Measurements from ENCODE around the gene MOGAT1. TPM values are rescaled to one million over a fixed set of nuclear protein-coding genes. Genes with fewer than 3 reads are reported as not detected.

Gene MOGAT1
- total and polyA plus RNA-seq, 2 of the 13 experiments (the other 11 are each of a cell fraction or from before 2014, with no cell fraction given) = 0.98 to 4.3 TPM

DNA sequence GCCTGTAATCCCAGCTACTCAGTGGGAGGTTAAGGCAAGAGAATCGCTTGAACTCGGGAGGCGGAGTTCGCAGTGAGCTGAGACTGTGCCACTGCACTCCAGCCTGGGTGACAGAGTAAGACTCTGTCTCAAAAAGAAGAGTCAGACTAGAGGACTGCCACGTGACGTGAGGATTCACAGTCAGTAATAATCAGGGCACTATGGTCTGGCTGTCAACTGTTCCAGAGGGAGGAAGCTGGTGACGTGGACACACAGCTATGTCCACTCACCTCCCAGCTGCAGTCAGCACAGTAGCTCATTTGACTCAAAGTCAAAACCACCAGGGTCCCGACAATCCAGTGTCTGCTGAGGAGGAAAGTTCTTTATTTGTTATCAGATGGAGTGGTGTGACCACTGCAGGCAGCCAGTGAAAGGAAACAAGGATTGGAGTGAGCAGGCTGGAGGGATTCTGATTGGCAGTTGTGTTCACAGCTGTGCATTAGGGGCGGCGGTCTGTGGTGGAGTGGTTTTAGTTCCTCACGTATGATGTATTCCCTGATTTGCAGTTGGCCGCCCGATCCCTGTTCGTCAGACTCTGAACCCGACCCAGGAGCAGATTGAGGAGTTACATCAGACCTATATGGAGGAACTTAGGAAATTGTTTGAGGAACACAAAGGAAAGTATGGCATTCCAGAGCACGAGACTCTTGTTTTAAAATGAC lies 37.9 kb downstream of the MOGAT1 start (continued):
- TF ChIP-seq, protein P1, sequence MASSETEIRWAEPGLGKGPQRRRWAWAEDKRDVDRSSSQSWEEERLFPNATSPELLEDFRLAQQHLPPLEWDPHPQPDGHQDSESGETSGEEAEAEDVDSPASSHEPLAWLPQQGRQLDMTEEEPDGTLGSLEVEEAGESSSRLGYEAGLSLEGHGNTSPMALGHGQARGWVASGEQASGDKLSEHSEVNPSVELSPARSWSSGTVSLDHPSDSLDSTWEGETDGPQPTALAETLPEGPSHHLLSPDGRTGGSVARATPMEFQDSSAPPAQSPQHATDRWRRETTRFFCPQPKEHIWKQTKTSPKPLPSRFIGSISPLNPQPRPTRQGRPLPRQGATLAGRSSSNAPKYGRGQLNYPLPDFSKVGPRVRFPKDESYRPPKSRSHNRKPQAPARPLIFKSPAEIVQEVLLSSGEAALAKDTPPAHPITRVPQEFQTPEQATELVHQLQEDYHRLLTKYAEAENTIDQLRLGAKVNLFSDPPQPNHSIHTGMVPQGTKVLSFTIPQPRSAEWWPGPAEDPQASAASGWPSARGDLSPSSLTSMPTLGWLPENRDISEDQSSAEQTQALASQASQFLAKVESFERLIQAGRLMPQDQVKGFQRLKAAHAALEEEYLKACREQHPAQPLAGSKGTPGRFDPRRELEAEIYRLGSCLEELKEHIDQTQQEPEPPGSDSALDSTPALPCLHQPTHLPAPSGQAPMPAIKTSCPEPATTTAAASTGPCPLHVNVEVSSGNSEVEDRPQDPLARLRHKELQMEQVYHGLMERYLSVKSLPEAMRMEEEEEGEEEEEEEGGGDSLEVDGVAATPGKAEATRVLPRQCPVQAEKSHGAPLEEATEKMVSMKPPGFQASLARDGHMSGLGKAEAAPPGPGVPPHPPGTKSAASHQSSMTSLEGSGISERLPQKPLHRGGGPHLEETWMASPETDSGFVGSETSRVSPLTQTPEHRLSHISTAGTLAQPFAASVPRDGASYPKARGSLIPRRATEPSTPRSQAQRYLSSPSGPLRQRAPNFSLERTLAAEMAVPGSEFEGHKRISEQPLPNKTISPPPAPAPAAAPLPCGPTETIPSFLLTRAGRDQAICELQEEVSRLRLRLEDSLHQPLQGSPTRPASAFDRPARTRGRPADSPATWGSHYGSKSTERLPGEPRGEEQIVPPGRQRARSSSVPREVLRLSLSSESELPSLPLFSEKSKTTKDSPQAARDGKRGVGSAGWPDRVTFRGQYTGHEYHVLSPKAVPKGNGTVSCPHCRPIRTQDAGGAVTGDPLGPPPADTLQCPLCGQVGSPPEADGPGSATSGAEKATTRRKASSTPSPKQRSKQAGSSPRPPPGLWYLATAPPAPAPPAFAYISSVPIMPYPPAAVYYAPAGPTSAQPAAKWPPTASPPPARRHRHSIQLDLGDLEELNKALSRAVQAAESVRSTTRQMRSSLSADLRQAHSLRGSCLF (CRISPR knock-in tag; IDR thresholded peaks at IDR 0.05; ENCODE audit: borderline replicate concordance) = no peak
- TF ChIP-seq XRCC5 (optimal IDR thresholded peaks at IDR 0.05; ENCODE audit: low read length) (peak; percentile 75), SOX5 (CRISPR knock-in tag; IDR thresholded peaks at IDR 0.05; ENCODE audit: borderline replicate concordance) (no peak; the same call in none of the 2 replicates), NFKBIZ (CRISPR knock-in tag; IDR thresholded peaks at IDR 0.05) (no peak), ZNF468 (CRISPR knock-in tag; IDR thresholded peaks at IDR 0.05) (no peak), KAT2B (IDR thresholded peaks at IDR 0.05; ENCODE audit: borderline replicate concordance, low read depth, low read length) (no peak), ZNF124 (CRISPR knock-in tag; IDR thresholded peaks at IDR 0.05) (peak; percentile 68; the same call in 1 of the 2 replicates), KDM3A (CRISPR knock-in tag; IDR thresholded peaks at IDR 0.05; ENCODE audit: low read depth) (no peak; the same call in 1 of the 2 replicates), ZNF749 (CRISPR knock-in tag; IDR thresholded peaks at IDR 0.05; ENCODE audit: borderline replicate concordance) (0 out of 2 replicates have a peak, but pooled peaks have one; percentile 65)
- TF ChIP-seq, protein P2, sequence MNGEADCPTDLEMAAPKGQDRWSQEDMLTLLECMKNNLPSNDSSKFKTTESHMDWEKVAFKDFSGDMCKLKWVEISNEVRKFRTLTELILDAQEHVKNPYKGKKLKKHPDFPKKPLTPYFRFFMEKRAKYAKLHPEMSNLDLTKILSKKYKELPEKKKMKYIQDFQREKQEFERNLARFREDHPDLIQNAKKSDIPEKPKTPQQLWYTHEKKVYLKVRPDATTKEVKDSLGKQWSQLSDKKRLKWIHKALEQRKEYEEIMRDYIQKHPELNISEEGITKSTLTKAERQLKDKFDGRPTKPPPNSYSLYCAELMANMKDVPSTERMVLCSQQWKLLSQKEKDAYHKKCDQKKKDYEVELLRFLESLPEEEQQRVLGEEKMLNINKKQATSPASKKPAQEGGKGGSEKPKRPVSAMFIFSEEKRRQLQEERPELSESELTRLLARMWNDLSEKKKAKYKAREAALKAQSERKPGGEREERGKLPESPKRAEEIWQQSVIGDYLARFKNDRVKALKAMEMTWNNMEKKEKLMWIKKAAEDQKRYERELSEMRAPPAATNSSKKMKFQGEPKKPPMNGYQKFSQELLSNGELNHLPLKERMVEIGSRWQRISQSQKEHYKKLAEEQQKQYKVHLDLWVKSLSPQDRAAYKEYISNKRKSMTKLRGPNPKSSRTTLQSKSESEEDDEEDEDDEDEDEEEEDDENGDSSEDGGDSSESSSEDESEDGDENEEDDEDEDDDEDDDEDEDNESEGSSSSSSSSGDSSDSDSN (CRISPR knock-in tag; IDR thresholded peaks at IDR 0.05) = peak; percentile 60; the same call in 1 of the 2 replicates
- TF ChIP-seq, protein P3, sequence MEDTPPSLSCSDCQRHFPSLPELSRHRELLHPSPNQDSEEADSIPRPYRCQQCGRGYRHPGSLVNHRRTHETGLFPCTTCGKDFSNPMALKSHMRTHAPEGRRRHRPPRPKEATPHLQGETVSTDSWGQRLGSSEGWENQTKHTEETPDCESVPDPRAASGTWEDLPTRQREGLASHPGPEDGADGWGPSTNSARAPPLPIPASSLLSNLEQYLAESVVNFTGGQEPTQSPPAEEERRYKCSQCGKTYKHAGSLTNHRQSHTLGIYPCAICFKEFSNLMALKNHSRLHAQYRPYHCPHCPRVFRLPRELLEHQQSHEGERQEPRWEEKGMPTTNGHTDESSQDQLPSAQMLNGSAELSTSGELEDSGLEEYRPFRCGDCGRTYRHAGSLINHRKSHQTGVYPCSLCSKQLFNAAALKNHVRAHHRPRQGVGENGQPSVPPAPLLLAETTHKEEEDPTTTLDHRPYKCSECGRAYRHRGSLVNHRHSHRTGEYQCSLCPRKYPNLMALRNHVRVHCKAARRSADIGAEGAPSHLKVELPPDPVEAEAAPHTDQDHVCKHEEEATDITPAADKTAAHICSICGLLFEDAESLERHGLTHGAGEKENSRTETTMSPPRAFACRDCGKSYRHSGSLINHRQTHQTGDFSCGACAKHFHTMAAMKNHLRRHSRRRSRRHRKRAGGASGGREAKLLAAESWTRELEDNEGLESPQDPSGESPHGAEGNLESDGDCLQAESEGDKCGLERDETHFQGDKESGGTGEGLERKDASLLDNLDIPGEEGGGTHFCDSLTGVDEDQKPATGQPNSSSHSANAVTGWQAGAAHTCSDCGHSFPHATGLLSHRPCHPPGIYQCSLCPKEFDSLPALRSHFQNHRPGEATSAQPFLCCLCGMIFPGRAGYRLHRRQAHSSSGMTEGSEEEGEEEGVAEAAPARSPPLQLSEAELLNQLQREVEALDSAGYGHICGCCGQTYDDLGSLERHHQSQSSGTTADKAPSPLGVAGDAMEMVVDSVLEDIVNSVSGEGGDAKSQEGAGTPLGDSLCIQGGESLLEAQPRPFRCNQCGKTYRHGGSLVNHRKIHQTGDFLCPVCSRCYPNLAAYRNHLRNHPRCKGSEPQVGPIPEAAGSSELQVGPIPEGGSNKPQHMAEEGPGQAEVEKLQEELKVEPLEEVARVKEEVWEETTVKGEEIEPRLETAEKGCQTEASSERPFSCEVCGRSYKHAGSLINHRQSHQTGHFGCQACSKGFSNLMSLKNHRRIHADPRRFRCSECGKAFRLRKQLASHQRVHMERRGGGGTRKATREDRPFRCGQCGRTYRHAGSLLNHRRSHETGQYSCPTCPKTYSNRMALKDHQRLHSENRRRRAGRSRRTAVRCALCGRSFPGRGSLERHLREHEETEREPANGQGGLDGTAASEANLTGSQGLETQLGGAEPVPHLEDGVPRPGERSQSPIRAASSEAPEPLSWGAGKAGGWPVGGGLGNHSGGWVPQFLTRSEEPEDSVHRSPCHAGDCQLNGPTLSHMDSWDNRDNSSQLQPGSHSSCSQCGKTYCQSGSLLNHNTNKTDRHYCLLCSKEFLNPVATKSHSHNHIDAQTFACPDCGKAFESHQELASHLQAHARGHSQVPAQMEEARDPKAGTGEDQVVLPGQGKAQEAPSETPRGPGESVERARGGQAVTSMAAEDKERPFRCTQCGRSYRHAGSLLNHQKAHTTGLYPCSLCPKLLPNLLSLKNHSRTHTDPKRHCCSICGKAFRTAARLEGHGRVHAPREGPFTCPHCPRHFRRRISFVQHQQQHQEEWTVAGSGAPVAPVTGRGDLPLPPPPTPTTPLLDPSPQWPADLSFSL (CRISPR knock-in tag; IDR thresholded peaks at IDR 0.05) = peak; percentile 67; the same call in 1 of the 2 replicates
- TF ChIP-seq, protein P4, sequence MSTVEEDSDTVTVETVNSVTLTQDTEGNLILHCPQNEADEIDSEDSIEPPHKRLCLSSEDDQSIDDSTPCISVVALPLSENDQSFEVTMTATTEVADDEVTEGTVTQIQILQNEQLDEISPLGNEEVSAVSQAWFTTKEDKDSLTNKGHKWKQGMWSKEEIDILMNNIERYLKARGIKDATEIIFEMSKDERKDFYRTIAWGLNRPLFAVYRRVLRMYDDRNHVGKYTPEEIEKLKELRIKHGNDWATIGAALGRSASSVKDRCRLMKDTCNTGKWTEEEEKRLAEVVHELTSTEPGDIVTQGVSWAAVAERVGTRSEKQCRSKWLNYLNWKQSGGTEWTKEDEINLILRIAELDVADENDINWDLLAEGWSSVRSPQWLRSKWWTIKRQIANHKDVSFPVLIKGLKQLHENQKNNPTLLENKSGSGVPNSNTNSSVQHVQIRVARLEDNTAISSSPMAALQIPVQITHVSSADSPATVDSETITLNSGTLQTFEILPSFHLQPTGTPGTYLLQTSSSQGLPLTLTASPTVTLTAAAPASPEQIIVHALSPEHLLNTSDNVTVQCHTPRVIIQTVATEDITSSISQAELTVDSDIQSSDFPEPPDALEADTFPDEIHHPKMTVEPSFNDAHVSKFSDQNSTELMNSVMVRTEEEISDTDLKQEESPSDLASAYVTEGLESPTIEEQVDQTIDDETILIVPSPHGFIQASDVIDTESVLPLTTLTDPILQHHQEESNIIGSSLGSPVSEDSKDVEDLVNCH (CRISPR knock-in tag; IDR thresholded peaks at IDR 0.05) = no peak

All from HepG2 (cell line).